KMS-11 (cell line): ENCODE measurements around the gene KMT2A.

Source experiments
- H2AFZ ChIP-seq: fragments of 200-600 bp; sonication (generic); 2 replicates; pipeline ENCODE4 v1.6.1; 2016; ENCODE audit warnings: antibody characterized with exemption, mixed run types, low read depth
- H3K27ac ChIP-seq: fragments of 200-600 bp; sonication (generic); 2 replicates; pipeline ENCODE4 v1.6.1; 2016; ENCODE audit warnings: mild to moderate bottlenecking, mixed run types
- H3K27me3 ChIP-seq: fragments of 200-600 bp; sonication (generic); 2 replicates; pipeline ENCODE4 v1.6.1; 2017; ENCODE audit warnings: mild to moderate bottlenecking, low read depth, mixed run types, moderate library complexity; ENCODE audit not compliant: insufficient read depth
- H3K36me3 ChIP-seq: fragments of 200-600 bp; sonication (generic); 2 replicates; pipeline ENCODE4 v1.6.1; 2017; ENCODE audit warnings: mild to moderate bottlenecking, mixed run types; ENCODE audit not compliant: insufficient read depth
- H3K4me1 ChIP-seq: fragments of 200-600 bp; sonication (generic); 2 replicates; pipeline ENCODE4 v1.6.1; 2016; ENCODE audit warnings: mild to moderate bottlenecking, low read depth, mixed run types; ENCODE audit not compliant: poor library complexity, severe bottlenecking
- H3K4me2 ChIP-seq: fragments of 200-600 bp; sonication (generic); 2 replicates; pipeline ENCODE4 v1.7.0; 2016; ENCODE audit warnings: mild to moderate bottlenecking, mixed run types
- H3K4me3 ChIP-seq: fragments of 200-600 bp; sonication (generic); IDR thresholded peaks from 2 replicates; pipeline ENCODE4 v1.6.1; 2017; ENCODE audit warnings: low read depth, low read length, mixed read lengths; ENCODE audit not compliant: insufficient read depth
- H3K79me2 ChIP-seq: fragments of 200-600 bp; sonication (generic); 2 replicates; pipeline ENCODE4 v1.6.1; 2016; ENCODE audit warnings: low read depth, mixed run types; ENCODE audit not compliant: insufficient read depth
- H3K9ac ChIP-seq: fragments of 200-600 bp; sonication (generic); 2 replicates; pipeline ENCODE4 v1.6.1; 2016; ENCODE audit warnings: mild to moderate bottlenecking, mixed run types
- H4K20me1 ChIP-seq: fragments of 200-600 bp; sonication (generic); 2 replicates; pipeline ENCODE4 v1.6.1; 2016; ENCODE audit warnings: mild to moderate bottlenecking, mixed run types; ENCODE audit not compliant: insufficient read depth
- TF ChIP-seq, protein P1 (sequence below): fragments of 200-600 bp; sonication (generic); conservative IDR thresholded peaks from 2 replicates; pipeline ENCODE4 v1.6.1; 2017; ENCODE audit warnings: low read depth, mild to moderate bottlenecking, antibody characterized with exemption, low read length, moderate library complexity, mixed read lengths

The KMT2A gene

GRCh38 chr11:118430956-118431355 lies 5.3 kb upstream of the KMT2A start:
- H3K4me1 ChIP-seq = peaks cover 4% of the 10 kb centered on the region
- TF ChIP-seq, protein P1, sequence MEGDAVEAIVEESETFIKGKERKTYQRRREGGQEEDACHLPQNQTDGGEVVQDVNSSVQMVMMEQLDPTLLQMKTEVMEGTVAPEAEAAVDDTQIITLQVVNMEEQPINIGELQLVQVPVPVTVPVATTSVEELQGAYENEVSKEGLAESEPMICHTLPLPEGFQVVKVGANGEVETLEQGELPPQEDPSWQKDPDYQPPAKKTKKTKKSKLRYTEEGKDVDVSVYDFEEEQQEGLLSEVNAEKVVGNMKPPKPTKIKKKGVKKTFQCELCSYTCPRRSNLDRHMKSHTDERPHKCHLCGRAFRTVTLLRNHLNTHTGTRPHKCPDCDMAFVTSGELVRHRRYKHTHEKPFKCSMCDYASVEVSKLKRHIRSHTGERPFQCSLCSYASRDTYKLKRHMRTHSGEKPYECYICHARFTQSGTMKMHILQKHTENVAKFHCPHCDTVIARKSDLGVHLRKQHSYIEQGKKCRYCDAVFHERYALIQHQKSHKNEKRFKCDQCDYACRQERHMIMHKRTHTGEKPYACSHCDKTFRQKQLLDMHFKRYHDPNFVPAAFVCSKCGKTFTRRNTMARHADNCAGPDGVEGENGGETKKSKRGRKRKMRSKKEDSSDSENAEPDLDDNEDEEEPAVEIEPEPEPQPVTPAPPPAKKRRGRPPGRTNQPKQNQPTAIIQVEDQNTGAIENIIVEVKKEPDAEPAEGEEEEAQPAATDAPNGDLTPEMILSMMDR = no peak
- no peaks in the 10 kb centered on the region for H3K27me3 ChIP-seq

GRCh38 chr11:118434123-118434552 lies 2.2 kb upstream of the KMT2A start:
- peak overlapping the region; percentile 61; the same call in 1 of the 2 replicates for H3K27ac ChIP-seq
- no peaks in the 10 kb centered on the region for H3K36me3 ChIP-seq
- peak overlapping the region; percentile 84 for H2AFZ ChIP-seq
- H3K9ac ChIP-seq = no peak overlapping the region; the same call in 1 of the 2 replicates
- no peaks in the 10 kb centered on the region for H3K27me3 ChIP-seq
- H4K20me1 ChIP-seq = peaks cover 4% of the 10 kb centered on the region; the same call in 1 of the 2 replicates
- peaks cover 24% of the 10 kb centered on the region for H3K79me2 ChIP-seq
- peaks cover 8% of the 10 kb centered on the region for H3K4me1 ChIP-seq
- peak overlapping the region; percentile 67 for H3K4me2 ChIP-seq
- TF ChIP-seq, protein P1 = no peak
- no peak overlapping the region for H3K4me3 ChIP-seq

More at GRCh38 chr11:118430956-118431355, 5.3 kb upstream of the KMT2A start:
- Histone ChIP-seq H3K4me3 (no peak overlapping the region), H3K79me2 (no peaks in the 10 kb centered on the region), H4K20me1 (no peaks in the 10 kb centered on the region), H2AFZ (no peak overlapping the region), H3K36me3 (no peaks in the 10 kb centered on the region), H3K4me2 (no peak overlapping the region), H3K9ac (no peak overlapping the region), H3K27ac (no peak overlapping the region)

DNA sequence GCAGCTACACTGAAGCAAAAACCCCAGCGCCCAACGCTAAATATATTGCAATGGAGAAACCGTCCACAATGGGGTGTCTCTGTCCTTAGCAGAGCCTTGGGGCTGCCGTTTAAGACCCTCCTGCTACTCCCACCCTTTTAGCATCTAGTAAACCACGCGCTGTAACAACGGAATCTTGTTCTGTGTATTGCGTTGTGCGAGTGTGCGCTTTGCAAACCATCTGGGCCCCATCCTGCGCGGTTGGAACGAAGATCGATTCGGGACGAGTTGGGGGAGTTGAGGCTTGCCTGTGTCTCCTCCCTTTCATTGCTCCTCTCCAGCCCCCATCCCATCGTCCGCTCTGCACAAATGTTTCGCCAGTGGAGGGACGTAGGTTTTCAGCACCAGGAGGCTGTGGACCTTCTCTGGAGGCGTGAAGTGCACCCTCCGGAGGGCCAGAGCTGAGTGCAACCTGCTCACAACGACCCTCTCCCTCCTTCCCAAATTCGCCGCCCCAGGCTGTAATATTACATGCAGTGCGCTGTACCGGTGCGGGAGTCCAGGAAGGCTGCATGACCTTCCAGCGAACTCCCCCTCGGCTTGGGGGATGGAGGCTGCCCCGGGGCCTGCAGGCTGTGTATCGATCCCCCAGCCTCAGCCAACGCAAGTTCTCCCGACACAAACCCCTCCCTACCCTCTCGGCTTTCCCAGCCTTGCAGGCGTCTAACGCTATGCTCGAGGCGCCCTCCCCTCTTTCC lies 1.6 kb upstream of the KMT2A start:
- Histone ChIP-seq H3K27ac (peak overlapping the region; percentile 61), H3K27me3 (no peaks in the 10 kb centered on the region), H3K79me2 (peaks cover 30% of the 10 kb centered on the region), H3K4me2 (peak overlapping the region; percentile 67), H3K36me3 (no peaks in the 10 kb centered on the region), H2AFZ (peak overlapping the region; percentile 84), H3K4me3 (no peak overlapping the region), H3K4me1 (peaks cover 14% of the 10 kb centered on the region), H3K9ac (peak overlapping the region; percentile 56; the same call in 1 of the 2 replicates), H4K20me1 (peaks cover 7% of the 10 kb centered on the region; the same call in 1 of the 2 replicates)
- TF ChIP-seq, protein P1 = no peak

- peak overlapping the region; percentile 84 for H2AFZ ChIP-seq
- H3K27me3 ChIP-seq = no peaks in the 10 kb centered on the region
- H3K27ac ChIP-seq = peak overlapping the region; percentile 61
- no peaks in the 10 kb centered on the region for H3K36me3 ChIP-seq
- no peak overlapping the region for H3K4me3 ChIP-seq
- peaks cover 11% of the 10 kb centered on the region for H4K20me1 ChIP-seq
- H3K4me2 ChIP-seq = peak overlapping the region; percentile 67
- H3K79me2 ChIP-seq = peaks cover 36% of the 10 kb centered on the region
- TF ChIP-seq, protein P1 = no peak
- H3K9ac ChIP-seq = peak overlapping the region; percentile 56; the same call in 1 of the 2 replicates
- peaks cover 21% of the 10 kb centered on the region for H3K4me1 ChIP-seq
Observed at GRCh38 chr11:118435290-118435892, 901 bp upstream of the KMT2A start.
